Endothelial cell of umbilical vein (primary cell): ENCODE results near the gene TRPC3. TPM values are rescaled to one million over a fixed set of nuclear protein-coding genes. Genes with fewer than 3 reads are reported as not detected.

Experiments
- BruUV-seq: library from RNA; stranded (reverse); fragments of 400-500 nt; replicated peaks from 2 replicates; lab custom pipeline; 2021; lab: Mats Ljungman, UMichigan
- CTCF ChIA-PET: fragments of 300-600, 350-600 bp; sonication (Branson Sonifier 250); formaldehyde crosslinking; loops from one replicate; lab custom pipeline; 2021; ENCODE audit warnings: antibody characterized with exemption, inconsistent platforms; lab: Charles Lee
- POLR2A ChIA-PET: fragments of 300-600, 350-600 bp; sonication (Branson Sonifier 250); formaldehyde crosslinking; loops from one replicate; lab custom pipeline; 2021; ENCODE audit warnings: antibody characterized with exemption, inconsistent platforms; lab: Charles Lee
- DNase-seq: peaks from one replicate; pipeline ENCODE4 v3.0.0-alpha.2; 2011; ENCODE audit warnings: low read depth, low spot score
- FAIRE-seq: peaks from 2 replicates; lab custom pipeline; 2011; peaks lifted over from hg19 to GRCh38; lab: Jason Lieb, UNC
- H2AFZ ChIP-seq: 2 replicates; pipeline ENCODE4 v1.6.0; 2012; ENCODE audit warnings: low read depth, low read length, control low read depth, inconsistent platforms
- H3K27ac ChIP-seq: 2 replicates; pipeline ENCODE4 v1.5.1; 2011; ENCODE audit warnings: low read depth, mild to moderate bottlenecking, control low read depth, low read length, moderate library complexity; ENCODE audit not compliant: insufficient read depth
- H3K27me3 ChIP-seq, 2 experiments: 2 replicates each; pipeline versions ENCODE4 v1.6.0 to v1.6.1; 2011; ENCODE audit warnings: low read length in 2 of 2, mixed read lengths in 1 of 2; ENCODE audit not compliant: control insufficient read depth in 2 of 2, insufficient read depth in 2 of 2
- H3K36me3 ChIP-seq, 2 experiments: 2 replicates in 1 of 2; 3 replicates in 1 of 2; pipeline ENCODE4 v1.5.1; 2011; ENCODE audit warnings: low read length in 2 of 2, mild to moderate bottlenecking in 1 of 2, moderate library complexity in 1 of 2; ENCODE audit not compliant: control insufficient read depth in 2 of 2, insufficient read depth in 2 of 2; ENCODE audit errors: extremely low read depth in 1 of 2
- H3K4me1 ChIP-seq: 3 replicates; pipeline ENCODE4 v1.5.1; 2011; ENCODE audit warnings: mild to moderate bottlenecking, low read length; ENCODE audit not compliant: control insufficient read depth, insufficient read depth; ENCODE audit errors: extremely low read depth
- H3K4me2 ChIP-seq: 2 replicates; pipeline ENCODE4 v1.6.1; 2011; ENCODE audit warnings: low read length, control low read depth, mixed read lengths; ENCODE audit not compliant: insufficient read depth
- H3K4me3 ChIP-seq, 3 experiments: fragments of 200-600 bp in 1 of 3; sonication (generic), shearing (Covaris generic) in 1 of 3; replicated peaks in 1 of 3; 2 replicates each; pipeline ENCODE4 v1.5.1; 2011 to 2016; ENCODE audit warnings: control low read depth in 3 of 3, low read length in 3 of 3, mild to moderate bottlenecking in 2 of 3, inconsistent platforms in 1 of 3, low read depth in 1 of 3, moderate library complexity in 1 of 3; ENCODE audit not compliant: insufficient read depth in 1 of 3
- H3K79me2 ChIP-seq: 2 replicates; pipeline ENCODE4 v1.6.0; 2012; ENCODE audit warnings: low read length, inconsistent platforms; ENCODE audit not compliant: control insufficient read depth, insufficient read depth
- H3K9ac ChIP-seq: replicated peaks from 2 replicates; pipeline ENCODE3; 2011; ENCODE audit warnings: low read length, control low read depth; ENCODE audit not compliant: insufficient read depth; ENCODE audit errors: extremely low read depth
- H3K9me1 ChIP-seq: replicated peaks from 3 replicates; pipeline ENCODE4 v1.6.0; 2011; ENCODE audit warnings: mild to moderate bottlenecking, low read length; ENCODE audit not compliant: control insufficient read depth, insufficient read depth; ENCODE audit errors: extremely low read depth
- H3K9me3 ChIP-seq: replicated peaks from 2 replicates; pipeline ENCODE4 v1.5.1; 2012; ENCODE audit warnings: low read length, inconsistent platforms; ENCODE audit not compliant: control insufficient read depth, insufficient read depth
- H4K20me1 ChIP-seq: replicated peaks from 2 replicates; pipeline ENCODE3; 2011; ENCODE audit warnings: mild to moderate bottlenecking, low read length; ENCODE audit not compliant: control insufficient read depth, insufficient read depth; ENCODE audit errors: extremely low read depth
- CTCF ChIP-seq, 2 donors: IDR thresholded peaks; 1 replicate in 1 of 2; 2 replicates in 1 of 2; pipeline ENCODE4 v1.5.1; 2011; ENCODE audit warnings: low read length in 2 of 2, mild to moderate bottlenecking in 2 of 2, moderate library complexity in 2 of 2, control low read depth in 1 of 2, inconsistent platforms in 1 of 2, low read depth in 1 of 2; ENCODE audit not compliant: insufficient read depth in 1 of 2; ENCODE audit errors: extremely low read depth in 1 of 2
- EZH2 ChIP-seq: IDR thresholded peaks from 2 replicates; pipeline ENCODE4 v1.6.1; 2012; ENCODE audit warnings: borderline replicate concordance, low read depth, mild to moderate bottlenecking, moderate library complexity, low read length, inconsistent platforms; ENCODE audit not compliant: severe bottlenecking
- FOS ChIP-seq: IDR thresholded peaks from 2 replicates; pipeline ENCODE4 v1.6.1; 2011; ENCODE audit warnings: mild to moderate bottlenecking, low read length, moderate library complexity, borderline replicate concordance; ENCODE audit not compliant: insufficient read depth
- GATA2 ChIP-seq: IDR thresholded peaks from 2 replicates; pipeline ENCODE4 v1.7.0; 2011; ENCODE audit warnings: low read depth, mild to moderate bottlenecking, moderate library complexity, mixed read lengths, low read length; ENCODE audit not compliant: insufficient read length, insufficient read depth
- JUN ChIP-seq: IDR thresholded peaks from 2 replicates; pipeline ENCODE4 v1.6.1; 2011; ENCODE audit warnings: borderline replicate concordance, low read depth; ENCODE audit not compliant: insufficient read length, insufficient read depth
- MAX ChIP-seq: IDR thresholded peaks from 2 replicates; pipeline ENCODE4 v1.6.1; 2011; ENCODE audit not compliant: insufficient read depth, insufficient read length
- MYC ChIP-seq: IDR thresholded peaks from one replicate; pipeline ENCODE4 v1.6.1; 2011; ENCODE audit warnings: mild to moderate bottlenecking, low read depth, low read length
- POLR2A ChIP-seq: IDR thresholded peaks from 2 replicates; pipeline ENCODE4 v1.6.1; 2012; ENCODE audit warnings: low read depth, mild to moderate bottlenecking, control low read depth, low read length
- POLR2AphosphoS5 ChIP-seq: IDR thresholded peaks from 2 replicates; pipeline ENCODE4 v1.6.1; 2012; ENCODE audit warnings: low read depth, mild to moderate bottlenecking, control low read depth, low read length, moderate library complexity; ENCODE audit not compliant: insufficient read depth
- dilution Hi-C: fragments of 300-500 bp; cut with MboI; formaldehyde crosslinking; loops from one replicate; pipeline ENCODE4 v1.15.0; 2019; ENCODE audit warnings: low sequenced_read_pairs; ENCODE audit not compliant: extremely low pct_ligation_motif_present
- intact Hi-C: fragments of 100-400 bp; cut with micrococcal nuclease; formaldehyde crosslinking; loops from one replicate; pipeline ENCODE4 v1.10.0; 2022
- polyA plus RNA-seq, 4 experiments: library from polyadenylated mRNA; depleted of rRNA in 3 of 4; stranded (reverse) in 3 of 4; unstranded in 1 of 4; fragments of >200 nt; gene quantifications; 2 replicates each; pipeline versions ENCODE4 v1.2.1 to v1.2.3, GENCODE V29; 2011 to 2012; ENCODE audit warnings: missing spikeins in 1 of 4
- total RNA-seq: library from RNA; stranded (reverse); gene quantifications from 2 replicates; pipeline ENCODE4 v1.2.3, GENCODE V29; 2021

Gene TRPC3
- total and polyA plus RNA-seq, 2 donors (not counting 3 experiments of a cell fraction or from before 2014, with no cell fraction given) = not detected

GRCh38 chr4:121964958-121965357, 13.1 kb upstream of the TRPC3 start:
- Histone ChIP-seq H3K36me3 (no peaks in the 10 kb centered on the region), H3K4me1 (no peaks in the 10 kb centered on the region), H4K20me1 (no peaks in the 10 kb centered on the region), H3K27ac (no peak overlapping the region), H3K79me2 (no peaks in the 10 kb centered on the region), H3K4me3 (no peak overlapping the region), H3K9ac (no peak overlapping the region), H3K9me1 (no peaks in the 10 kb centered on the region), H3K4me2 (no peak overlapping the region), H3K9me3 (no peaks in the 10 kb centered on the region), H3K27me3 (peaks cover 0 to 9% of the 10 kb centered on the region in 2 experiments), H2AFZ (no peak overlapping the region)
- FAIRE-seq = no peak
- no TSS peak for BruUV-seq
- intact Hi-C loops = no loop called here
- ChIA-PET POLR2A (no interaction called here), CTCF (no interaction called here)
- DNase-seq = no peak
- no peak for TF ChIP-seq GATA2
- no peak for TF ChIP-seq EZH2
- no peak for TF ChIP-seq CTCF (IDR thresholded peaks at IDR 0.05; ENCODE audit: extremely low read depth in 1 of 2, insufficient read depth in 1 of 2, low read depth in 1 of 2, low read length in 2 of 2)
- no peak for TF ChIP-seq POLR2AphosphoS5
- no peak for TF ChIP-seq POLR2A
- no peak for TF ChIP-seq MYC
- TF ChIP-seq MAX = no peak
- TF ChIP-seq FOS = no peak
- TF ChIP-seq JUN = no peak
- dilution Hi-C loops = no loop called here
